Effector CD4-positive, alpha-beta T cell (primary cell): ENCODE results near the gene ANO10.

ENCODE experiments used
- DNase-seq: peaks from one replicate; pipeline ENCODE4 v3.0.0-alpha.2; 2020

The ANO10 gene

DNA sequence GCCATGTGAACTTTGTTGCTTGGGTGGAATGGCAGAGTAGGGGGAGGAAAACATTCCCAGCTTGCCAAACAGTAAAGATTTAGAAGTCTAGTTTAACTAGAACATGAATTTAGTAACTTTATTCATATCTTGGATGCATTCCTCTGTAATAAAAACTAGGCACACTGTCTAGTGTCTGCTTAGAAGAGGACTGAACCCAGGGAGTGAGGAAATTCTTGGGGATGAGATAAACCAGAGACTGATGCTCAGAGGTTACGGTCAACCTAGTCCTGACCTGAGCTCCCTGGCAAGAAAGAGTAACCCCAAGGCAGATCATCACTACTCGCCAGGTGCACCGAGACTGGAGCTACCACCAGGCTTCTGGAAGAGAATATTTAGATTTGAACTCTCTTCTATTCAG, 277.3 kb downstream of the ANO10 start:
- no peak for DNase-seq

DNA sequence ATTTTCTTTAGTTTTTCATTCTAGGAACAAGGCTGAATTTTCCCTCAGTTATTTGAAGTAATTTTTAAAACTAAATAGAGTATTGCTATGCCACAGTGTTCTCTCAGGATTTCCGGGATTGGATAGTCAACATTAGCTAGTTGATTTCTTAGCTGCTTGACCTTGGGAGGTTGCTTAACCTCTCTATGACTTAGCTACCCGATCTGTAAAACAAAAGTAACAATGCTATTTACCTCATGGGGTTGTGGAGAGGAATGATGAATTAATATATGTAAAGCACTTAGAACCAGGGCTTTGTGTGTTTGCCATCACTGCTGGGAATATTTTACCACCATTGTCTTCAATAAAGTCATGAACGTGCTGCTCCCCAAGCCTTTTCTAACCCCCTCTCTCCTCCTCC, 278.0 kb downstream of the ANO10 start:
- DNase-seq: no peak

DNA sequence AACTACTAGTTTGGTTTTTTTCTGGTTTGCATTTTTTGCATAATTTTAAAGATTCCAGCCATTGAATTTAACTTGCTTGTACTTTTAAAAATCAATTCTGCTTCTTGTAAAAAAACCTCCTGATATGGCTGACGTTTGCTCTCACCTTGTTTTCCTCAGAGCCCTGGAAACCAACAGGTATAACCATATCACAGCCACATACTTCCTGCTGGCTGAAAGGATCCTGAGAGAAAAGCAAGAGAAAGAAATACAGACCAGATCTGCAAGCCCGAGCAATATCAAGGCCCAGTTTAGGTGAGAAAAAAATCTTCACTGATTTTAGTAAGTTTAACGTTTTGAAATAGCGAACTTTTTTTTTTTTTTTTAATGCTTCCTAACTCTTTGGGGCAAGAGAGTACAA, 278.6 kb downstream of the ANO10 start:
- no peak for DNase-seq

DNA sequence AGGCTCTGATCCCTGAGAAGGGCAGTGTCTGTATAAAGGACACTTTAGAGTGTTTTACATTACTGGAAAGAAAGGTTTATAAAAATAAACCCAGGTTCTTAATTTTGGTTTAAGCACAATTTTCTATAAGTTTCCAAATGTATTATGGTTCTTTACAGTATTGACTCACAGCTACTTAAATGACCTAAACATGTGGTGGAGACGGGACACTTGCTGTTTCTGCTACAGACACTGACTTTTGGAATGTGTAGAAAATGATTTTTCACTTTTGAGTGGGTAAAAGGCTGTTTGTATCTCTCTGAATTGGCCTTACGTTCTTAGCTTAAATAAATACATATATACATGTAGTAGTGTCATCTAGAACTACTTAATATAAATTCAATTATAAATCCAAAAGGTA, 280.0 kb downstream of the ANO10 start:
- DNase-seq: no peak

DNA sequence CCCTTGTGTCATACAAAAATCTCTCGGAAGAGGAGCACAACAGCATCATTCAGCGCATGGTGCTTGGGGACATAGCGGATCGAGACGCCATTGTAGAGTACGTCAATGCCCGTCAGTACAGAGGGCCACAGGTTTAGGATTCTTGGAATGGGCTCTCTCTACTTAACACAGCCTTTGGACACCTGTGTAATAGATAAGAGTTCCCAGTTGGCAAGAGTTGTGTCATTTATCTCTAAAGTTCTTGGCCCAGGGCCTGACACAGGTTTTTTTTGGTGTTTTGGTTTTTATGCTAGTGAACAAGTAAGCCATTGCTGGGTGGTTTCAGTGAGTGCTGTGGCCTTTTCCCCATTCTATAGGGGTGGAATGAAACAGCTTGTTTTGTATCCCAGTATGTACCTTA, 281.4 kb downstream of the ANO10 start:
- DNase-seq: no peak

DNA sequence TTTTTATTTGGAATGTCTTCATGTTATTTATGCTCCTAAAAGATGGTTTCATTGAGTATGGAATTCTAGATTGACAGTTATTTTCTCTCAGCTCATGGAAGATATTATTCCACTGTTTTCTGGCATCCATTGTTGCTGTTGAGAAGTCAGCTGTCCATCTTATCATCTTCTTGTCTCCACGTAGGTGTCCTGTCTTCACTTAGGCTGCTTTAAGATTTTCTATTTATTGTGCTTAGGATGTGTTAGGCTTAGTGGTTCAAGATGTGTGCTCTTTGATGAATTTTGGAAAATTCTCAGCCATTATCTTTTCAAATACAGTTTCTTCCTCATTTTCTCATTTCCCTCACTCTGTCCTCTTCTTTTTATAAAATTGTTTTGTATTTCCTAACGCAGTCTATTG, 283.5 kb downstream of the ANO10 start:
- DNase-seq: no peak

DNA sequence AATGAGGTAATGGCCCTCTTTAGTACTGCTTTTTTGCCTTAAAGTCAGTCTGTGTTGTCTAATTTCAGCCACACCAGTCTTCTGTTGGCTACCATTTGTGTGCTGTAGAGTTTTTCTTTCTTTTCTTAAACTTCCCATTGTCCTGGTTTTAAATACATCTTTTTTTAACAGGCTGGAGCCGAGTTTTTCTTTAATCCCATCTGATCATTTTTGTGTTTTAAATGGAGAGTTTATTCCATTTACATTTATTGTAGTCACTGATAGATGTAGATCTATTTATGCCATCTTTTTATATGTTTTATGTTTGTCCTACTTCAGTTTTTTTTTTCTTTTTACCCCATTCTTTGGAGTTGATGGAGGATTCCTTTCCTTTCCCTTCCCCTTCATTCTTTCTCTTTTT, 286.0 kb downstream of the ANO10 start:
- no peak for DNase-seq

DNA sequence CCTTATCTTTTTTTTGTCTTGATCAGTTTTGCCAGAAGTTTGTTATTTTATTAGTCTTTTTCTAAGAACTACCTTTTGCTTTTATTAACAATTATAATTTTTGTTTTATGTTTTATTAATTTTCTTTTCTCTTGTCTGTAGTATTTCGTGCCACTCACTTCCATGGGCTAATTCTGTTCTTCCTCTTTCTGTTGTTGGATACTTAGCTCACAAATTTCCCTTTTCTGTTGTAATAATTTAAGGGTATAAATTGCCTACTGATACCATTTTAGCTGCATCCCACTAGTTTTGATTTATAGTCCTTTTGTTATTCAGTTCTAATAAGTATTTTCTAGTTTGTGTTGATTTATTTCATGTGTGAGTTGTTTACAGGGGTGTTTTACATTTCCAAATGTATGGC, 286.8 kb downstream of the ANO10 start:
- no peak for DNase-seq

DNA sequence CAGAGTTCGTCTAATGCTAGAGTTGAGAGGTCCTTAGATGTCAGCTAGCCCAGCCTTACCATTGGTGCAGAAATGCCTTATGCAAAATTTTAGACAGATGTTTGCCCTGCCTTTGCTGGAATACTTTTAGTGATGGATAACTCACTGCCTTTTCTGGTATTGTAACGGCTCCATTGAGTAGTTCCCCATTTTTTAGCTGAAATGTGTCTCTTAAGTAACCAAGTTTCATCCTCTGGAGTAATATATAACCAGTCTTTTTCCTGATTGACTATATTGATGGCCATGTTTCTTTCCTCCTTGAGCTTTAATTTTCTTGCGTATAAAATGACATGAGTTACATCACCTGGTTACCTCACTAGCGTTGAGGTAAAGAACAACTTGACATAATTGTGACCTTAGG, 290.4 kb downstream of the ANO10 start:
- DNase-seq: no peak

DNA sequence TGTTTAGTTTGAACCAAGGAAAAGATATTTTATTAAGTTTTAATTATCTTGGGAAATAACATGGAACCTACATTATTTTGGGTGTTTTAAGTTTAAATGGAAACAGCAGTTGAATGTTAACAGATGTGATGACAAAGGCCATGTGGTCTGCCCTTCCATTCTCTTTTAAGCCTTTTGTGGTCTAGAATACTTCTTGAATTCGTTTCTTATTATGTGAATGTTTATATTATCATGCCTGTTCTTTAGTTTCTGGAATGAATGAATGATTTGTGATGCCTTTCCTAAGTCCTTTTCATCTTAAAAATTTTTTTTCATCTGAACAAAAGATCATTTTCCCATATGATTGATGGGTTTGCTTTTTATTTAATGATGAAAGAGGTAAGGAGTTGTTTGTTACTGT, 290.8 kb downstream of the ANO10 start:
- DNase-seq: no peak

DNA sequence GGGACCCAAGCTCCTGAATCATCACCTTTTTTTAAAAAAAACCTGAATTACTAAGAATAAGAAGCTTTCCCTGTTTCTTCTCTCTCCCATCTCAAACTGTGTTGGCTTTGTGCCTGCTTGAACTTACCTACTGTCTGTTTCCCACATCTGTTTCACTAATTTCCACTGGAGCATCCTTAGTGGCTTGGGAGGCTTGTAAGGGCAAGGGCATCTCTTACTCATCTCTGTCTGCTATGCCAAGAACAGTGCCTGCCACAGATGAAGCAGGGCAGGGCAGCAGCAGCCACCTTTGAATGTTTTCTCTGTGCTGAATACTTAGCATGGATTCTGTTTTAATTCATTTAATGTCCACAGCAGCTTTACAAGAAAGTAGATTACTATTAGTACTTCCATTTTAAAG, 293.2 kb downstream of the ANO10 start:
- DNase-seq: no peak

DNA sequence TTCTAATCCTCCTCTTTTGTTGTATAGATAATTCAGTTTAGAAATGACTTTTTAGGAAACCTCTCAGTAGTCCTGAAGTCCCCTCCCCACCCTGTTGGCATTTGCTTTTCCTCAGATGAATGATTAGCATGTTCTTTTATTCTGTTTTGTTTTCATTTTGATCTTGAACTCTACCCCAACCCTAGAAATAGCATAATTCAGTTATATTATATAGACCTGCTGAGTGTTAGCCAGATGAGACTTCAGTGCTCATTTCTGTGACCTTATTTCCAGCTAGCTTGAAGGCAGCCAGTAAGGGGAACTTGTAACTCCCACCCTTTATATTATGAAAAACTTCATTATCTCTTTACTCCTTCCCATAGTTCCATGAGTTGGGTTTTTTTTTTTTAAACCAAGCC, 294.2 kb downstream of the ANO10 start:
- no peak for DNase-seq

DNA sequence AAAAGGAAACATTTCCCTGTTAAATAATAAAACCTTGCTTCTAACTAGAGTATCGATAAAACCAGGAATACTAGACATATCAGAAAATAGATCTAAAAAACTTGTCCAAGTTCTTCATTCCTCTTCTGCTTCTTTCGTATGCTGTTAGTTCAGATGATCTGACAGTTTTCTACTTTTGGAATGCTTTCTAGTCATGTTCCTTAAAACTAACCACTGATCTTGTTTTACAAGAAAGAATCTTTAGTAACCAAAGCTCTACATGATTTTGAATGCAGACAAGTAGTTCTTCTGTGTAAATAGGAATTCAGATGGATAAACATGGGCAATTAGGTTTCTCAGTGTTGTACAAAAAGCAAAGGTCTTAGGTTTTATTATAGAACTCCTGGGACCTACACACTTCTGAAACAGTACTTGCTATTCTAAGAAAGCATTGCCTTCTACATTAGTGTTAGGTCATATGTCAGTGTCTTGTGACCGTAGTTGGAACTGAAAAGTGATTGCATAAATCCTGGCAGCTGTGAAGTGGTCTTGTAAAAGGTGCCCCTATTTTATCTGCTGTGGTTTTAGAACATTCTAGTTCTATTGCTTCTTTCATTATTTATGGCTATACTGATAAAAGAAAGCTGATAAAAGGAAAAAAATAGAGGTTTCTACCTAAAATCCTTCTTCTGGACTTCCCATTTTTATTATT, 294.8 kb downstream of the ANO10 start:
- DNase-seq: no peak

DNA sequence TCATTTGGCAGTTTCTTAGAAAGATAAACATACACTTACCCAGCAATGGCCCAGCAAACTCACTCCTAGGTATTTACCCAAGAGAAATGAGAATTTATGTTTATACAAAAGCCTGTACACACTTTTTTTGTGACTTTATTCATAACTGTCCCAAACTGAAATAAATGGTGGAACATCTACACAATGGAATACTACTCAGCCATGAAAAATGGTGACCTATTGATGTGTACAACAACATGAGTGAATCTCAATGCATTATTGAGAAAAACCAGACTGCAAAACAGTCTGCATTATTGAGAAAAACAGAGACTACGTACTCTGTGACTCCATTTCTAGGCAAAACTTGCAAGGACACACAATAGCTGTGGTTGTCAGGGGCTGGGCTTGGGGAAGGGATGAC, 298.3 kb downstream of the ANO10 start:
- DNase-seq: no peak

DNA sequence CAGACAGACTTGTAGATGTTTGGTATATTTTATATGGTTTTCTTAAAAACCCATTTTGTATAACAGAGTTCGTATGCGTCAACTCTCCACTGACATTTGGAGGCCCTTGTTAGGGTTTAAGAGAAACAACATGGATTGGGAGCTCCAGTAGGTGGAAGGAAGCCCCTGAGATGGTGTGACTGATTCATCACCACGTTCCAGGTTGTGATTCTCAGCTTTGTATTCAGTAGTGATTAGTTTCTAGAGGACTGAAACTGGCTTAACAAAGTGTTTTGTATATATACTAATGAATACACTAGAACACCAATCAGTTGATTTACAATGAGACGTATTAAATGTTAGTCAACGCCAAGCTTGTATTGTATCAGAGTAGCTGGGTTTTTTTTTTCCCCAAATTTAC, 301.5 kb downstream of the ANO10 start:
- DNase-seq: no peak

DNA sequence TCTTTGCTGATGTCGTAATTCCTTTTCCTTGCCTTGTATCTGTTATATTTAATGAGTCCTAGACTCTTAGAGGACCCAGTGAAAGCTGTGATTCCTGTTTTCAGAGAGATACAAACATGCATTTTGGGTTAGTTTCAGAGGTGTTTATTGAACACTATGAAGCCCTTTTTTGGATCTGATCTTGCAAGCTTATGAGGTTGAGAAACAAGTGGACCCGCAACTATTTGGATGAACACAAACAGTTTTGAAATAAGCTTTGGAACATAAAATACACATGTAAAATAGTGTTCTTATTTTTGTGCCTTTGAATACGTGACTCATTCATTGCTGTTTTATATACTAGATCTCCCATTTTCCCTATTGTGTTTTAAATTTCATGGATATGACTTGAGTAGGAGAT, 302.0 kb downstream of the ANO10 start:
- DNase-seq: no peak

DNA sequence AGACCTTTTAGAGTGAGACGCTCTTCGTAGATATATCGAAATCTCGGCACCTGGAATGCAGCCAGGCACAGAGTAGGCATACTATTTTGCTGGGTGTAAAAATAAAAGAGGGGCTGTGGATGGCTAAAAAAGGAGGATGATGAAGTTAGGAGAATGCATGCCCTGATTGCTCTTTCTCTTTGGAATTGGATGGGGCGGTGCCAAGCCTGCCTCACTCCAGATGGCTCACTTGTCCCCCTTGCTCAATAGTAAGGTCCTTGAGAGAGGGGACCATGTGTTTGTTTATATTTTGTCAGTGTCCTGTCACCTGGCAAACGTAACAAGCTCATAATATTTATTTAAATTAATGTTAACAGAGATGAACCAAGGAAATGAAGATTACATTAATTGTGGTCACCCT, 302.4 kb downstream of the ANO10 start:
- DNase-seq: no peak

DNA sequence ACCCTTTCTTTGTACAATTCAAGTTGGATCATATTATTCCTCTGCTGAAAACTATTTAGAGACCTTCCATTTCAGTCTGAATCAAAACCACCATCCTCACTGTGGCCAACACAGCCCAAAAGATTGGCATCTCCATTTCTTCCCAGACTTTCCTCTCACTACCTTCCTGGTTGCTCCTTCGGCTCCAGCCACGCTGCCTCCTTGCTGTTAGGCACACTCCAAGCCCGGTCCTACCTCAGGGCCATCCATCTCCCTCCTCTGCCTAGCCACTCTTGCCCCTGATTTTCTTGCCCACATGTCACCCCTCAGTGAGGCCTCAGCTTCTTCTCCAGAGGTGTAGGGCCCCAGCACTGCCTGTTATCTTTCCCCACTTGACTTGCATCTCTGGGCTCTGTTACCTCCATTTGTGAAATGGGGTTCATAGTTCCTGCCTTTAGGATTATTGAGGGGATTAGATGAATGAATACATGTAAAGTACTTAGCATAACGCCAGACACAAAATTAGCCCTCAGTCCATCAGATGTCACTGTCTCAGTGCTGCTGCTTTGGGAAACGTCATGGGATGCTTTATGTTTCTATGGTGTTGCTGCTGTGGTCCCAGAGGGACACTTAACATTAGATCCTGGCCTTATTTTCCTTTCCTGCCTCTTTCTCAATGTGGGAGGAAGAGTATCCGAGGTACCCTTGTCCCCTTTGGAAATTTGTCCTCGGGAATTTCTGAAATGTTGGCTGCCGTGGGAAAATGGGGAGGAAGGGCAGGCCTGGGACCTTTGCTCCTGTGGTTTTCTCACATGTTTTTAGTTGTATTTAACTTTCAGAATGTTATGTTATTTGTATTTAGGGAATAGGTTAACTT, 304.1 kb downstream of the ANO10 start:
- no peak for DNase-seq

DNA sequence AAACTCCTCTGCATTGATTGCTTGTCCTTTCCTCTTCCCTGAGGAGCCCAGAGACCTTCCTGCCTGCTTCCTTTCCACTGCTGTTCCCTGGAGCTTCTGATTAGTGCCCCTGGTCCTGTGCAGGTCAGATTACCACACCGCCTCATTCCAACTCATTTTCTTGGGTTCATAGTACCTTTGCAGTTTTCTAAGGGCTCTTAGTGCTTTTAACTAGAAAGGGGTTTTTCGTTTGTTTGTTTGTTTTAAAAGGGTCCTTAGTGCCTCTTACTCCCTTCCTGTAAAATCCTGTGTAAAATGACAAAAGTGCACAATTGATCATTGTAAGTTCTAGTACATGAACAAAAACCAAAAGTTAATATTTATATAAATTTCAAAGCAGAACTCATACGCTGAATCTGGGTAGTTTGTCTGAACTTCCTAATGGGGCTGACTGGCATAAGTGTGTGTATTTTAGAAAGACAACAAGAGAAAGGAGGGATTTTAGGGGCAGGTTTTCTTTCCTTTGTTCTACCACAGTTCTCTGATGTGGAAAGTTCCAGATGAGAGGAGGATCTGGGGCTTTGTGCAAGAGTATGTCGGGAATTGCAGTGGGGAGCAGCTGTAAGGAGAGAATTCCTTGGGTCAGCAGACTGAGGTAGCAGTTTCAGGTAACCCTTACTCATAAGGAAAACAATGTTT, 304.9 kb downstream of the ANO10 start:
- DNase-seq: no peak
